Dermis lymphatic vessel endothelial cell (primary cell): ENCODE results near the gene GTF2A1L. TPM values are rescaled to one million over a fixed set of nuclear protein-coding genes. Genes with fewer than 3 reads are reported as not detected.

Experiments used
- total RNA-seq: library from RNA; depleted of rRNA; stranded (reverse); fragments of >200 nt; gene quantifications from 2 replicates; pipeline ENCODE4 v1.2.1, GENCODE V29; 2014

GTF2A1L gene, protein sequence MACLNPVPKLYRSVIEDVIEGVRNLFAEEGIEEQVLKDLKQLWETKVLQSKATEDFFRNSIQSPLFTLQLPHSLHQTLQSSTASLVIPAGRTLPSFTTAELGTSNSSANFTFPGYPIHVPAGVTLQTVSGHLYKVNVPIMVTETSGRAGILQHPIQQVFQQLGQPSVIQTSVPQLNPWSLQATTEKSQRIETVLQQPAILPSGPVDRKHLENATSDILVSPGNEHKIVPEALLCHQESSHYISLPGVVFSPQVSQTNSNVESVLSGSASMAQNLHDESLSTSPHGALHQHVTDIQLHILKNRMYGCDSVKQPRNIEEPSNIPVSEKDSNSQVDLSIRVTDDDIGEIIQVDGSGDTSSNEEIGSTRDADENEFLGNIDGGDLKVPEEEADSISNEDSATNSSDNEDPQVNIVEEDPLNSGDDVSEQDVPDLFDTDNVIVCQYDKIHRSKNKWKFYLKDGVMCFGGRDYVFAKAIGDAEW
- total RNA-seq = 0.09 and 0.11 TPM in 2 replicates

DNA sequence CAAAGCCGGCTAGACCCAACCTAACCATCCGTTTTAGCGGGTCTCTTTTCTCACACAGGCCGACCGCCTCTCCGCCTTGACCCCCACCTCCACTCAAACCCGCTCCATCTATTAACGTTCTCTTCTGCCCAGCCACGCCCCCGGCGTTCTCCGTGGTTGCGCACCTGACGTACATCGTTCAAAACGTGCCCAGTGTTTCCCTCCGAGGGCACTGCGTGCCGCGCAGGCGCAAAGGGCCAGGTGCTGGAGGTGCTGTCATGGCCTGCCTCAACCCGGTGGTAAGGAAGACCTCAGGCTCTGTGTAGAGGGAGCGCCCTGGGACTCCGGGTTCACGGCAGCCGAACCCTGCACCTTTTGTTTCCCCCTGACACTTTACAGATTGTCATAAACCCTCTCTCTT, at the start of gene GTF2A1L:
Gene GTF2A1L, plus strand, starts transcription at position 239 of the 400 bp plus-strand sequence. Its CDS starts 19 bp downstream, at position 258.

Other genes starting within 250 kb of the GTF2A1L start
- 19.3 and 19.8 TPM in 2 replicates for gene PPP1R21, start 177.1 kb upstream of the GTF2A1L start, total RNA-seq
- gene STON1, start 87.7 kb upstream of the GTF2A1L start, total RNA-seq = 2.3 and 4.7 TPM in 2 replicates
- not detected in 2 replicates for gene LHCGR, start 137.9 kb downstream of the GTF2A1L start, total RNA-seq